CD4-positive, CD25-positive, alpha-beta regulatory T cell (primary cell): ENCODE measurements around the gene CNOT1. TPM values are rescaled to one million over a fixed set of nuclear protein-coding genes. Genes with fewer than 3 reads are reported as not detected.
A peak's percentile ranks its signal among the peaks of the same experiment; 100 is the strongest.

ENCODE experiments used
- ATAC-seq, 2 donors: fragments of 150-1000 bp; cut with Tn5 transposase; one replicate each; pipeline ENCODE4 v1.10.0; 2021; ENCODE audit warnings: low read depth in 2 of 2, moderate number of reproducible peaks in 2 of 2, moderate library complexity in 1 of 2
- DNase-seq, 3 donors: peaks; one replicate each; pipeline versions ENCODE4 v3.0.0 to v3.0.0-alpha.2; 2012 to 2022; ENCODE audit warnings: mixed read lengths in 1 of 3
- H3K27ac ChIP-seq: one replicate; pipeline ENCODE4 v1.7.0; 2013; ENCODE audit warnings: mild to moderate bottlenecking, low read length; ENCODE audit not compliant: insufficient read depth, poor library complexity, severe bottlenecking
- H3K27me3 ChIP-seq: one replicate; pipeline ENCODE4 v1.7.0; 2013; ENCODE audit warnings: low read length; ENCODE audit not compliant: control insufficient read depth, insufficient read depth
- H3K36me3 ChIP-seq: one replicate; pipeline ENCODE4 v1.7.0; 2013; ENCODE audit warnings: mild to moderate bottlenecking, low read length, moderate library complexity; ENCODE audit not compliant: control insufficient read depth, insufficient read depth
- H3K4me1 ChIP-seq: 2 replicates; pipeline ENCODE4 v1.7.0; 2013; ENCODE audit warnings: mild to moderate bottlenecking, low read length; ENCODE audit not compliant: insufficient read depth, control insufficient read depth, poor library complexity, severe bottlenecking
- H3K4me3 ChIP-seq: one replicate; pipeline ENCODE4 v1.7.0; 2013; ENCODE audit warnings: low read depth, mild to moderate bottlenecking, low read length, moderate library complexity
- H3K9me3 ChIP-seq, 2 experiments: 1 replicate in 1 of 2; 2 replicates in 1 of 2; pipeline ENCODE4 v1.7.0; 2013; ENCODE audit warnings: low read length in 2 of 2, mild to moderate bottlenecking in 1 of 2, moderate library complexity in 1 of 2; ENCODE audit not compliant: control insufficient read depth in 2 of 2
- H3K27ac Mint-ChIP-seq, 3 donors: one replicate each; pipeline ENCODE4 v1.8.0; 2020 to 2022; ENCODE audit warnings: mild to moderate bottlenecking in 3 of 3, mixed read lengths in 3 of 3, moderate library complexity in 2 of 3
- H3K27me3 Mint-ChIP-seq: one replicate; pipeline ENCODE4 v1.8.0; 2022; ENCODE audit warnings: mild to moderate bottlenecking, mixed read lengths
- H3K36me3 Mint-ChIP-seq: one replicate; pipeline ENCODE4 v1.8.0; 2020; ENCODE audit warnings: mixed read lengths
- H3K4me1 Mint-ChIP-seq, 4 donors: one replicate each; pipeline ENCODE4 v1.8.0; 2020 to 2022; ENCODE audit warnings: mixed read lengths in 4 of 4, mild to moderate bottlenecking in 1 of 4
- H3K4me3 Mint-ChIP-seq, 4 donors: one replicate each; pipeline ENCODE4 v1.8.0; 2020 to 2022; ENCODE audit warnings: mild to moderate bottlenecking in 4 of 4, mixed read lengths in 4 of 4, moderate library complexity in 3 of 4
- H3K9me3 Mint-ChIP-seq, 7 donors: one replicate each; pipeline ENCODE4 v1.8.0; 2020 to 2022; ENCODE audit warnings: mixed read lengths in 7 of 7, mild to moderate bottlenecking in 3 of 7, moderate library complexity in 2 of 7
- polyA plus RNA-seq, 4 donors: library from polyadenylated mRNA; unstranded; fragments of 300-500 nt; fragmentation: Illumina TruSeq; gene quantifications; one replicate each; pipeline ENCODE4 v1.2.3, GENCODE V29; 2021
- total RNA-seq: library from RNA; stranded (reverse); gene quantifications from one replicate; pipeline ENCODE4 v1.2.3, GENCODE V29; 2022

Gene CNOT1
- total and polyA plus RNA-seq, 5 donors from 2014 or later, result 78.7 to 252 (median 87.1) TPM

DNA sequence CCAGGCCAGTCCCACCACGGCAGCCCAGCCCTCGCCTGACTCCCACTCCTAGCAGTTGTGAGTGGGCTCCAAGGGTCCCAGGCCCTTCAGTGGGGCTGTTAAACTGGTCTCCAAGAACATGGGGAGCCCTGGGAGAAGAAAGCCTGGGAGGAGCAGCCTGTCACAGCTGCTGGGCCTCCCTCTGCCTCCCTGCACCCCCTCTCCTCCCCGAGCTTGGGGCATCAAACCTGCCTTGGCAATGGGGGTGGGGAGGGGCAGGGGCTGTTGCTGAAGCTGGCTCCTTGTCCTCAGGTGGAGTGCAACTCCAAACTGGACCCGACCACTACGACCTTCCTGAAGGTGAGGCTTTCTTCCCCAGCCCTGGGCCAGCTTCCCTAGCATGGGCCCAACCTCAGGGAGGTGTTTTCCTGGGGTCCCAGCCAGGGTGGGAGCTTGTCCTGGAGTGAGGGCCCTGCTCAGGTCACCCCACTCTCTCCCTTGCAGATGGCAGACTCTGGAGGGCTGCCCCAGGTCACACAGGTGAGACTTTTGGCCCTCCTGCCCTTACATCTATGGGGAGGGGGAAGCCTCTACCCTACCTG lies 120.9 kb downstream of the CNOT1 start:
- peaks cover 0 to 11% (median 6%) of the 10 kb centered on the region in 4 donors for H3K4me1 Mint-ChIP-seq
- H3K4me3 Mint-ChIP-seq, result no peak overlapping the region
- H3K4me3 ChIP-seq, result no peak overlapping the region
- H3K27me3 Mint-ChIP-seq, result peaks cover 4% of the 10 kb centered on the region
- no peak overlapping the region for H3K27ac Mint-ChIP-seq
- no peaks in the 10 kb centered on the region for H3K36me3 ChIP-seq
- ATAC-seq, result no peak
- H3K9me3 ChIP-seq, result no peaks in the 10 kb centered on the region
- H3K27me3 ChIP-seq, result no peaks in the 10 kb centered on the region
- DNase-seq, result no peak
- no peak overlapping the region for H3K27ac ChIP-seq
- no peaks in the 10 kb centered on the region for H3K9me3 Mint-ChIP-seq
- no peaks in the 10 kb centered on the region for H3K4me1 ChIP-seq
- H3K36me3 Mint-ChIP-seq, result no peaks in the 10 kb centered on the region

DNA sequence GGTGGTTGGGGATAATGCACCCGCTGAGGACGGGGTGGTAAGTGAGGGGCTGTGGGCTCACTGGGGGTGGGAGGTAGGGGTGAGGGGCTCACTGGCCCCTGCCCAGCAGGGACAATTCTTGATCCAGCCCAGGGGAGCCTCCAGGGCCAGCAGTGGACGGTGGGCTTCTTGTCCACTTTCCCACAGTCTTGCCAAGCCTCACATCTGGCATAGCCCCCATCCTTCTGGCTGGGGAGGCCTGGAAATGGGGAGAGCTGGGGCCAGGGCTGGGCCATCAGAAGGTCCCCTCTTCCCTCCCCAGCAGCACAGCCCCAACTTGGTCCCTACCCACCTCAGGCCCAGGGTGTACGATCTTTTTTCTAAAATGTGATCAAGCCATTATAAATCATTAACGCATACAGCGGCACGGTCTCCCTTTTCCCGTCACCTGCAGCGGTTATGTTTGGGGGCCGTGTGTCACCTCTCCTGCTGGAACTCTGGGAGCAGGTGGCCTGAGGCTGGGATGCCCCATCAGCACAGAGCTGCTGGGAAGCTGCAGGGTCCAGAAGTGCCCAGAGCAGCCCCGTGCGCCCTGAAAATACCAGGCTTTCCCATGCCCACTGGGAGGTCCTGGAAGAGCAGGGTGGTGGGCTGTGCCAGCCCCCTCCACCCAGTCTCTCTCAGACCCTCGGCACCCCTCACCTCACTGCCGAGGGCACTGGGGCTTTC lies 121.5 kb downstream of the CNOT1 start:
- no peak for DNase-seq
- ATAC-seq, result no peak

GRCh38 chr16:58507195-58507962 lies 122.2 kb downstream of the CNOT1 start:
- no peak for ATAC-seq
- Mint-ChIP-seq H3K27ac (no peak overlapping the region), H3K27me3 (peaks cover 4% of the 10 kb centered on the region), H3K4me1 (peaks cover 0 to 9% (median 3%) of the 10 kb centered on the region in 4 donors), H3K9me3 (no peaks in the 10 kb centered on the region), H3K4me3 (no peak overlapping the region), H3K36me3 (no peaks in the 10 kb centered on the region)
- Histone ChIP-seq H3K9me3 (no peaks in the 10 kb centered on the region), H3K36me3 (no peaks in the 10 kb centered on the region), H3K4me3 (no peak overlapping the region), H3K27me3 (no peaks in the 10 kb centered on the region), H3K27ac (no peak overlapping the region), H3K4me1 (no peaks in the 10 kb centered on the region)
- DNase-seq, result no peak

More for the DNA sequence above, 121.5 kb downstream of the CNOT1 start:
- Histone ChIP-seq H3K27me3 (no peaks in the 10 kb centered on the region), H3K36me3 (no peaks in the 10 kb centered on the region), H3K9me3 (no peaks in the 10 kb centered on the region), H3K27ac (no peak overlapping the region), H3K4me3 (no peak overlapping the region), H3K4me1 (no peaks in the 10 kb centered on the region)
- Mint-ChIP-seq H3K9me3 (no peaks in the 10 kb centered on the region), H3K4me3 (no peak overlapping the region), H3K4me1 (peaks cover 0 to 9% (median 4%) of the 10 kb centered on the region in 4 donors), H3K27ac (no peak overlapping the region), H3K36me3 (no peaks in the 10 kb centered on the region), H3K27me3 (peaks cover 4% of the 10 kb centered on the region)

DNA sequence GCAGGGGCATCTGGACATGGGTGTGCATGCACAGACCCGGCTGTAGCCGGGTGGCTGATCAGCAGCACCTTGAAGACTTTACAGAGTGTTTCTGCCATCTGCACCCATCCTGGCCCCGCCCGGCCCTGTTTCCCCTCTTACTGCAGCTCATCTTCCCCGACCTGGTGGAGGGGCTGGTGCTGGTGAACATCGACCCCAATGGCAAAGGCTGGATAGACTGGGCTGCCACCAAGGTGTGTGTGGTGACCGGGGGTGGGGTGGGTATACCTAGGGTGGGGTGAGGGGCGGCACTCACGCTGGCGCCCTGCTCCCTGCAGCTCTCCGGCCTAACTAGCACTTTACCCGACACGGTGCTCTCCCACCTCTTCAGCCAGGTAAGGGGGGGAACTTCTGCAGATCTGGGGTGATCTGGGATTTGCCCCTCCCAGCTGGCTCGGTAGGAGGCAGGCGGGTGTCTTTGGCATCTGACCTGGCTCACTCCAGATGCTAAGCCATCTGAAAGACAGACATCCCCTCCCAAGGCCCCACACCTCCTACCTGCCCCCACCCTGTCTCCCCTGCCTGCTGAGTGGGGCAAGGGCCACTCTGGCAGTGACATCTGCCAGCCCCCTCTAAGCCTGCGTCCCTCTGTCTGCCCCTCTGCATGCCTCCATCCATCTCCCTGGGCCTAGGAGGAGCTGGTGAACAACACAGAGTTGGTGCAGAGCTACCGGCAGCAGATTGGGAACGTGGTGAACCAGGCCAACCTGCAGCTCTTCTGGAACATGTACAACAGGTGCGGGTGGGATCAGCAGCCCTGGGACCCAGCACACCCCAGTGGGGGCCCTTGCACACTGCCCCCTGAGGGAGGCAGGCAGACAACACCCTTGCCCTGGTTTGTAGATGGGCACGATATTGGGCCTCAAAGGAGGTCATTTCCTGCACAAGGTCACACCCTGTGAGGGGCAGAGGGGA lies 123.1 kb downstream of the CNOT1 start:
- Histone ChIP-seq H3K4me1 (peaks cover 4% of the 10 kb centered on the region), H3K9me3 (no peaks in the 10 kb centered on the region), H3K36me3 (no peaks in the 10 kb centered on the region), H3K27me3 (no peaks in the 10 kb centered on the region), H3K27ac (no peak overlapping the region), H3K4me3 (no peak overlapping the region)
- ATAC-seq (no peak), DNase-seq (no peak)
- Mint-ChIP-seq H3K9me3 (no peaks in the 10 kb centered on the region), H3K36me3 (no peaks in the 10 kb centered on the region), H3K27me3 (peaks cover 4% of the 10 kb centered on the region), H3K4me3 (no peak overlapping the region), H3K27ac (peak overlapping the region in 1 of 3 donors; percentile 51), H3K4me1 (peaks cover 0 to 8% (median 0%) of the 10 kb centered on the region in 4 donors)

- Mint-ChIP-seq H3K9me3 (no peaks in the 10 kb centered on the region), H3K4me1 (peaks cover 0 to 22% (median 0%) of the 10 kb centered on the region in 4 donors), H3K27ac (no peak overlapping the region), H3K4me3 (no peak overlapping the region), H3K27me3 (peaks cover 4% of the 10 kb centered on the region), H3K36me3 (no peaks in the 10 kb centered on the region)
- Histone ChIP-seq H3K4me1 (peaks cover 15% of the 10 kb centered on the region), H3K9me3 (no peaks in the 10 kb centered on the region), H3K27ac (no peak overlapping the region), H3K36me3 (no peaks in the 10 kb centered on the region), H3K27me3 (no peaks in the 10 kb centered on the region), H3K4me3 (no peak overlapping the region)
- no peak for DNase-seq
- no peak for ATAC-seq
These were observed 125.5 kb downstream of the CNOT1 start for GRCh38 chr16:58503863-58504688.

GRCh38 chr16:58503166-58503862 lies 126.3 kb downstream of the CNOT1 start:
- H3K4me1 ChIP-seq, result peaks cover 15% of the 10 kb centered on the region
- ATAC-seq (no peak), DNase-seq (no peak)
- H3K27ac Mint-ChIP-seq, result peak overlapping the region in 1 of 3 donors; percentile 76
- no peak overlapping the region for H3K4me3 Mint-ChIP-seq
- H3K36me3 ChIP-seq, result no peaks in the 10 kb centered on the region
- H3K27me3 ChIP-seq, result no peaks in the 10 kb centered on the region
- H3K27ac ChIP-seq, result no peak overlapping the region
- peaks cover 0 to 23% (median 0%) of the 10 kb centered on the region in 4 donors for H3K4me1 Mint-ChIP-seq
- H3K9me3 Mint-ChIP-seq, result no peaks in the 10 kb centered on the region
- peaks cover 4% of the 10 kb centered on the region for H3K27me3 Mint-ChIP-seq
- no peak overlapping the region for H3K4me3 ChIP-seq
- no peaks in the 10 kb centered on the region for H3K36me3 Mint-ChIP-seq
- no peaks in the 10 kb centered on the region for H3K9me3 ChIP-seq
